ENCODE measurements around the gene HCST. TPM values are rescaled to one million over a fixed set of nuclear protein-coding genes. Genes with fewer than 3 reads are reported as not detected.

HCST gene
- total and polyA plus RNA-seq, 2 of the 4 experiments (the other 2 are of a cell fraction) = 1.5 TPM; not detected in 1

DNA sequence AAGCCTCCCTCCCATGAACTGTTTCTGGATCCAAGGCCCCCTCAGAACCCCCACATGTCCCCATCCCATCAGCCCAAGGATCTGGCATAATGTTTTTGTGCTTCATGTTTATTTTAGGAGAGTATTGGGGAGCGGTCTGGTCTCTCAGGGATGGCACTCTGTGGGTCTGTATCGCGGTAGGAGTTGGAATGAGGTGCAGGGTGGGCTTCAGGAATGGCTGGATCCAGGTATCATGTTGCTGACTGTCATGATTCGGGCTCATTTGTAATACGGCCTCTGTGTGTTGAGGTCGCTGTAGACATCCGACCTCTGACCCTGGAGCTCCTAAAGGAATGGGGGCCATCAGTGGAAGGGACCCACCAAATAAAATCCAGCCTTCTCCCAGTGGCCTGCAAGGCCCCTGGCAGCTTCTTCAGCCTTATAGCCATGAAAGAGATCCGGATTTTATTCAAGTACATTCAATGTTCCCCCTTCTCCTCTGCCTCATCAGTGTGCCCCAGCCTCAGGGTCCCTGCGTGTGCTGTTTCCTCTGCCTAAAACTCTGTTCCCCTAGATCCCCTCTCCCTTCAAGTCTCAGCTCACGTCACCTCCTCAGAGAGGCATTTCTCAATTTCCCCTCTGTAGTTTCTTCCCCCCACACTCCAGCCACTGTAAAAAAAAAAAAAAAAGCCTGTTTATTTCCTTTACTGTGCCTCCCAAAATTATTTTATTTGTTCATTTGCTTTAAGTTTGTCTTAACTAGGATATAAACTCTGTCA is 2.2 kb downstream of the HCST start:
- CTCF ChIA-PET = no interaction called here
- no peak for ATAC-seq (ENCODE audit: low read depth)
- in situ Hi-C loops (cut with MboI; ENCODE audit: low sequenced_read_pairs) = no loop called here

More for the DNA sequence above, 2.2 kb downstream of the HCST start:
- peak overlapping the region; percentile 55; the same call in 1 of the 2 replicates for H4K5ac ChIP-seq (ENCODE audit: low read depth, low read length)
- peak overlapping the region in 1 of 2 experiments; percentile 84; a peak in 2 of 4 replicates for H4K8ac ChIP-seq (ENCODE audit: low read depth in 2 of 2, low read length in 2 of 2)
- DNase-seq = no peak
- H2AFZ ChIP-seq (replicated peaks; ENCODE audit: low read length, poor library complexity) = peak overlapping the region; percentile 52
- POLR2A ChIA-PET (ENCODE audit: unreplicated experiment) = no interaction called here
- dilution Hi-C loops (cut with HindIII; ENCODE audit: low sequenced_read_pairs, unreplicated experiment) = no loop called here
- no peak overlapping the region; the same call in 1 of the 2 replicates for H3K14ac ChIP-seq (replicated peaks; ENCODE audit: low read depth, low read length)
- H3K9me3 ChIP-seq (ENCODE audit: control insufficient read depth, insufficient read depth, low read length) = no peaks in the 10 kb centered on the region
- peak overlapping the region; percentile 69 for H2AK9ac ChIP-seq (replicated peaks; ENCODE audit: low read depth, low read length, poor library complexity)
- H3K36me3 ChIP-seq (ENCODE audit: control insufficient read depth, insufficient read depth, low read length) = no peaks in the 10 kb centered on the region
- H2BK20ac ChIP-seq (ENCODE audit: low read depth, low read length) = peak overlapping the region; percentile 82
- H2BK15ac ChIP-seq (ENCODE audit: low read depth, low read length) = peak overlapping the region; percentile 81; the same call in 1 of the 3 replicates
- peak overlapping the region; percentile 76 for H2AK5ac ChIP-seq (ENCODE audit: low read depth, low read length)
- peak overlapping the region; percentile 51 for H4K91ac ChIP-seq (ENCODE audit: insufficient read depth, low read depth, low read length)
- peaks cover 31% of the 10 kb centered on the region for H3K4me1 ChIP-seq (ENCODE audit: control insufficient read depth, insufficient read depth, low read length)
- no peaks in the 10 kb centered on the region for H3K27me3 ChIP-seq (ENCODE audit: control insufficient read depth, insufficient read depth, low read length)
- TF ChIP-seq RAD21 (IDR thresholded peaks at IDR 0.05; ENCODE audit: low read length) = no peak
- TF ChIP-seq POLR2A (IDR thresholded peaks at IDR 0.05; ENCODE audit: low read depth, low read length) = no peak
- TF ChIP-seq RCOR1 (IDR thresholded peaks at IDR 0.05; ENCODE audit: insufficient replicate concordance, low read length) = no peak
- TF ChIP-seq RFX5 (IDR thresholded peaks at IDR 0.05; ENCODE audit: low read depth, low read length) = no peak
- TF ChIP-seq, protein P1, sequence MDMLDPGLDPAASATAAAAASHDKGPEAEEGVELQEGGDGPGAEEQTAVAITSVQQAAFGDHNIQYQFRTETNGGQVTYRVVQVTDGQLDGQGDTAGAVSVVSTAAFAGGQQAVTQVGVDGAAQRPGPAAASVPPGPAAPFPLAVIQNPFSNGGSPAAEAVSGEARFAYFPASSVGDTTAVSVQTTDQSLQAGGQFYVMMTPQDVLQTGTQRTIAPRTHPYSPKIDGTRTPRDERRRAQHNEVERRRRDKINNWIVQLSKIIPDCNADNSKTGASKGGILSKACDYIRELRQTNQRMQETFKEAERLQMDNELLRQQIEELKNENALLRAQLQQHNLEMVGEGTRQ (IDR thresholded peaks at IDR 0.05; ENCODE audit: low read depth, low read length) = no peak
- no peak for TF ChIP-seq MXI1 (IDR thresholded peaks at IDR 0.05; ENCODE audit: borderline replicate concordance, low read depth, low read length)
- no peak for TF ChIP-seq CEBPB (IDR thresholded peaks at IDR 0.05; ENCODE audit: low read depth, low read length)
- no peak for TF ChIP-seq SMC3 (IDR thresholded peaks at IDR 0.05; ENCODE audit: low read depth, low read length)
- TF ChIP-seq NFE2L2 (IDR thresholded peaks at IDR 0.05; ENCODE audit: low read depth, low read length) = no peak
- no peak for TF ChIP-seq CTCF (conservative IDR thresholded peaks at IDR 0.05; ENCODE audit: low read depth, low read length)
- TF ChIP-seq, protein P2, sequence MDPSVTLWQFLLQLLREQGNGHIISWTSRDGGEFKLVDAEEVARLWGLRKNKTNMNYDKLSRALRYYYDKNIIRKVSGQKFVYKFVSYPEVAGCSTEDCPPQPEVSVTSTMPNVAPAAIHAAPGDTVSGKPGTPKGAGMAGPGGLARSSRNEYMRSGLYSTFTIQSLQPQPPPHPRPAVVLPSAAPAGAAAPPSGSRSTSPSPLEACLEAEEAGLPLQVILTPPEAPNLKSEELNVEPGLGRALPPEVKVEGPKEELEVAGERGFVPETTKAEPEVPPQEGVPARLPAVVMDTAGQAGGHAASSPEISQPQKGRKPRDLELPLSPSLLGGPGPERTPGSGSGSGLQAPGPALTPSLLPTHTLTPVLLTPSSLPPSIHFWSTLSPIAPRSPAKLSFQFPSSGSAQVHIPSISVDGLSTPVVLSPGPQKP (IDR thresholded peaks at IDR 0.05; ENCODE audit: borderline replicate concordance, low read depth, low read length) = no peak
- intact Hi-C loops (cut with micrococcal nuclease) = no loop called here
- peak overlapping the region; percentile 79 for H2BK120ac ChIP-seq (ENCODE audit: low read depth, low read length)
- BruUV-seq (replicated peaks) = no TSS peak
- peak overlapping the region; percentile 31; the same call in 1 of the 2 replicates for H3K9ac ChIP-seq (ENCODE audit: low read depth, low read length)
- no peaks in the 10 kb centered on the region for H4K20me1 ChIP-seq (ENCODE audit: insufficient read depth, low read length)
- peaks cover 22% of the 10 kb centered on the region for H3K9me1 ChIP-seq (ENCODE audit: insufficient read depth, low read length)
- peak overlapping the region; percentile 80 for H3K27ac ChIP-seq (ENCODE audit: insufficient read depth, low read length)
- no peak overlapping the region for H3K4me2 ChIP-seq (ENCODE audit: low read depth, low read length)
- 91% methylated on average over 5 of the region's 10 CpGs; no CpG with 5 or more reads in 1 of the 2 experiments for WGBS, 2 experiments (ENCODE audit: extremely low coverage in 2 of 2, insufficient read length in 1 of 2)
- H3K4me3 ChIP-seq (ENCODE audit: insufficient read depth, low read depth, low read length) = no peak overlapping the region
- peaks cover 0 to 7% of the 10 kb centered on the region in 2 experiments; a peak in 3 of 4 replicates for H3K79me1 ChIP-seq (ENCODE audit: low read depth in 1 of 2, low read length in 2 of 2)
- H3K56ac ChIP-seq (ENCODE audit: extremely low read depth, insufficient read depth, low read length) = no peak overlapping the region
- H3K18ac ChIP-seq (ENCODE audit: low read depth, low read length) = 0 out of 2 replicates have a peak overlapping the region, but pooled peaks have one; percentile 24
- peak overlapping the region; percentile 72 for H3K4ac ChIP-seq (ENCODE audit: low read depth, low read length)
- peak overlapping the region; percentile 71 for H2BK5ac ChIP-seq (ENCODE audit: low read depth, low read length, poor library complexity, severe bottlenecking)
- H3K23ac ChIP-seq (ENCODE audit: low read depth, low read length) = no peak overlapping the region; the same call in 1 of the 2 replicates

All from IMR-90 (cell line).